ENCODE data around the gene PITPNM3. TPM values are rescaled to one million over a fixed set of nuclear protein-coding genes. Genes with fewer than 3 reads are reported as not detected.

PITPNM3 gene
- total and polyA plus RNA-seq, 2 of the 13 experiments (the other 11 are each of a cell fraction or from before 2014, with no cell fraction given): 0.13 to 0.29 TPM

- H3K36me3 ChIP-seq (replicated peaks in 1 of 2; ENCODE audit: control insufficient read depth in 1 of 2, insufficient read depth in 2 of 2, low read length in 2 of 2): no peaks in the 10 kb centered on the region
- H3K79me2 ChIP-seq (ENCODE audit: insufficient read depth, low read length): no peaks in the 10 kb centered on the region
- H3K9me3 ChIP-seq (ENCODE audit: low read length): no peaks in the 10 kb centered on the region
- peaks cover 0 to 7% of the 10 kb centered on the region in 2 experiments; a peak in 2 of 5 replicates for H3K27me3 ChIP-seq (ENCODE audit: control insufficient read depth in 1 of 2, insufficient read depth in 2 of 2, low read length in 2 of 2)
- WGBS (ENCODE audit: low lambda C conversion rate): 45% methylated on average over 10 of the region's 10 CpGs
- H3K4me1 ChIP-seq (ENCODE audit: insufficient read depth, low read length): no peaks in the 10 kb centered on the region
- TF ChIP-seq DNMT3B (CRISPR knock-in tag; conservative IDR thresholded peaks at IDR 0.05) (no peak), CBX1 (IDR thresholded peaks at IDR 0.05; ENCODE audit: low read depth) (no peak), ZNF350 (CRISPR knock-in tag; IDR thresholded peaks at IDR 0.05; ENCODE audit: borderline replicate concordance, low read depth) (no peak), ZNF687 (CRISPR knock-in tag; IDR thresholded peaks at IDR 0.05) (no peak), NCOA2 (CRISPR knock-in tag; IDR thresholded peaks at IDR 0.05) (no peak), ZNF224 (CRISPR knock-in tag; IDR thresholded peaks at IDR 0.05) (no peak), ATF4 (CRISPR knock-in tag; IDR thresholded peaks at IDR 0.05) (no peak), BATF2 (CRISPR knock-in tag; IDR thresholded peaks at IDR 0.05) (no peak), TBP (CRISPR knock-in tag; IDR thresholded peaks at IDR 0.05) (no peak), ZNF383 (CRISPR knock-in tag; IDR thresholded peaks at IDR 0.05; ENCODE audit: borderline replicate concordance) (no peak)
- ATAC-seq: no peak
- ChIA-PET CTCF (ENCODE audit: low intra/inter-chr PET ratio, low total read pairs) (no interaction called here), POLR2A (no interaction called here)
- no peak overlapping the region for H3K4me2 ChIP-seq (ENCODE audit: low read depth, low read length)
- no peak overlapping the region for H3K9ac ChIP-seq (ENCODE audit: insufficient read depth, low read depth, low read length)
- H3K27ac ChIP-seq (ENCODE audit: extremely low read length, insufficient read depth, low read length): no peak overlapping the region
- H3K4me3 ChIP-seq (replicated peaks in 1 of 3; ENCODE audit: insufficient read depth in 1 of 3, low read depth in 2 of 3, low read length in 3 of 3): no peak overlapping the region
- intact Hi-C loops (cut with micrococcal nuclease; ENCODE audit: unreplicated experiment) (no loop called here), in situ Hi-C loops (cut with HindIII; ENCODE audit: extremely low pct_ligation_motif_present, low pct_unique_long_range_greater_than_20kb) (loop anchor here (25.0 kb wide), 1 partner anchor 696 kb away; no protein-coding TSS in a partner anchor)
- DNase-seq (ENCODE audit: low spot score): no peak
- FAIRE-seq: no peak
- H2AFZ ChIP-seq (ENCODE audit: low read length): no peak overlapping the region
- no TSS peak for BruUV-seq (replicated peaks)
- no peaks in the 10 kb centered on the region for H4K20me1 ChIP-seq (ENCODE audit: insufficient read depth, low read length)
These were observed 147.6 kb downstream of the PITPNM3 start for GRCh38 chr17:6408735-6409134.

Measured in HepG2 (cell line).